Body of pancreas (tissue), 4 donors: Measurements from ENCODE around the gene IL17F.

Experiments used
- POLR2A ChIP-seq, 3 donors: fragments of 450-650 bp; IDR thresholded peaks; one replicate each; pipeline ENCODE4 v1.6.1; 2016; ENCODE audit warnings: antibody characterized with exemption in 3 of 3, mild to moderate bottlenecking in 2 of 3
- TF ChIP-seq, protein P1 (sequence below), 7 experiments: fragments of 450-650 bp in 4 of 7; fragments of 200-600 bp in 3 of 7; sonication (generic) in 3 of 7; IDR thresholded peaks; one replicate each; pipeline ENCODE4 v1.5.1; 2016 to 2019; ENCODE audit warnings: antibody characterized with exemption in 7 of 7

DNA sequence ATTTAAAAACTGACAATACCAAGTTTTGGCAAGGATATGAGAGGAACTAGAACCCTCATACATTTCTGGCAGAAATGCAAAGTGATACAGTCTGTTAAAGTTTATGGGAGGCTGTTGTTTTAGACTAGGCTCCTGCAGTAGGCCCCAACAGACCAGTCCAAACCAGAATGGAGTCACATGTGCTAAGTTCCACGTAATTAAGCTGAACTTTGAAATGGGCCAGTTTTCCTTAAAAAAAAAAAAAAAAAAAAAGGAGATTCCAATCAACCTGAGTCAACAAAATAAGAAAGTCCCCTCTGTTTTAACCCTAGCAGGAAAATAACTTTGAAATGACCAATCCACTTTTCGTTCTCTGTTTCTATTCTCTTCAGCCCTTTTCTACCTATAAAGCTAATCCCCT, 26.5 kb downstream of the IL17F start:
- TF ChIP-seq, protein P1, sequence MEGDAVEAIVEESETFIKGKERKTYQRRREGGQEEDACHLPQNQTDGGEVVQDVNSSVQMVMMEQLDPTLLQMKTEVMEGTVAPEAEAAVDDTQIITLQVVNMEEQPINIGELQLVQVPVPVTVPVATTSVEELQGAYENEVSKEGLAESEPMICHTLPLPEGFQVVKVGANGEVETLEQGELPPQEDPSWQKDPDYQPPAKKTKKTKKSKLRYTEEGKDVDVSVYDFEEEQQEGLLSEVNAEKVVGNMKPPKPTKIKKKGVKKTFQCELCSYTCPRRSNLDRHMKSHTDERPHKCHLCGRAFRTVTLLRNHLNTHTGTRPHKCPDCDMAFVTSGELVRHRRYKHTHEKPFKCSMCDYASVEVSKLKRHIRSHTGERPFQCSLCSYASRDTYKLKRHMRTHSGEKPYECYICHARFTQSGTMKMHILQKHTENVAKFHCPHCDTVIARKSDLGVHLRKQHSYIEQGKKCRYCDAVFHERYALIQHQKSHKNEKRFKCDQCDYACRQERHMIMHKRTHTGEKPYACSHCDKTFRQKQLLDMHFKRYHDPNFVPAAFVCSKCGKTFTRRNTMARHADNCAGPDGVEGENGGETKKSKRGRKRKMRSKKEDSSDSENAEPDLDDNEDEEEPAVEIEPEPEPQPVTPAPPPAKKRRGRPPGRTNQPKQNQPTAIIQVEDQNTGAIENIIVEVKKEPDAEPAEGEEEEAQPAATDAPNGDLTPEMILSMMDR (IDR thresholded peaks at IDR 0.05): no peak
- TF ChIP-seq POLR2A (IDR thresholded peaks at IDR 0.05): no peak
